ENCODE data around the gene ACTL6B. TPM values are rescaled to one million over a fixed set of nuclear protein-coding genes. Genes with fewer than 3 reads are reported as not detected.
A peak's percentile ranks its signal among the peaks of the same experiment; 100 is the strongest.

Gene ACTL6B
- total and polyA plus RNA-seq, 9 of the 15 experiments (the other 6 are each of a cell fraction or from before 2014, with no cell fraction given): not detected

DNA sequence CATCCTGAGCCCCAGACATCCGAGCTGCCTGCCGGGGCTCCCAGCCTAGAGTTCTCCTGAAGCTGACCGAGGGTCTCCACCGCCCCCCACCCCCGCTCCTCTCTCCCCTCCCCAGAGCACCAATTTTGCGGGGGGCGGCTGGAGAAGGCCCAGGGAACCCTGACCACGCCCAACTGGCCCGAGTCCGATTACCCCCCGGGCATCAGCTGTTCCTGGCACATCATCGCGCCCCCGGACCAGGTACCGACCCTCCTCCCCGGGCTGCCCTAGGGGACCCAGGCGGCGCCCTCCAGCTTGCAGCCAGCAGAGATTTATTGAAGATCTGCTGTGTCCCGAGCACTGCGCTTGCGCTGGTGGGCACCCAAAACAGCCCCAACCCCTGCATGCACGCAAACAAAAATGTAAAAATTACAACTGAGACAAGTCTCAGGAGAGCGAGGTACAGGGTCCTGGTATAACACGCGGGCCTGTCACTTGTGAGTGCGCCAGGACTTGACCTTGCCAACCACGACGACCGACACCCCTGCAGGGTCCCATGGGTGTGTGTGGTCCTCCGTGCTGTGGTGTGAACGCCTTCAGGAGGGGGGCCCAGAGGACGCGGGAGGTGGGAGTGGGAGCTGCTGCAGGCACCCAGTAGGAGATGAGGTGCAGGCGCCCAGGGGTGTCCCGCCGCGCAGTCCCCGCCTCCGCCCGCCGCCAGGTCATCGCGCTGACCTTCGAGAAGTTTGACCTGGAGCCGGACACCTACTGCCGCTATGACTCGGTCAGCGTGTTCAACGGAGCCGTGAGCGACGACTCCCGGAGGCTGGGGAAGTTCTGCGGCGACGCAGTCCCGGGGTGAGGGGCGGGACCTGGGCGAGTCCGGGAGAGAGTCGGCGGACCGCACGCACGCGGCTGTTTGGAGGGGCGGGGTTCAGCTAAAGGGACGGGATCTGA is 51.0 kb downstream of the ACTL6B start (continued):
- TF ChIP-seq HDAC6 (IDR thresholded peaks at IDR 0.05; ENCODE audit: low read depth, low read length) (no peak), CHCHD3 (CRISPR knock-in tag; IDR thresholded peaks at IDR 0.05) (no peak), ZNF318 (IDR thresholded peaks at IDR 0.05; ENCODE audit: borderline replicate concordance in 1 of 2, low read depth in 1 of 2) (no peak), CBX1 (IDR thresholded peaks at IDR 0.05; ENCODE audit: low read depth) (peak; percentile 12; the same call in 1 of the 2 replicates), ZBED1 (IDR thresholded peaks at IDR 0.05) (0 out of 2 replicates have a peak, but pooled peaks have one; percentile 36), CXXC5 (CRISPR knock-in tag; IDR thresholded peaks at IDR 0.05) (peak; percentile 78), RERE (CRISPR knock-in tag; IDR thresholded peaks at IDR 0.05; ENCODE audit: borderline replicate concordance) (no peak), HDAC2 (IDR thresholded peaks at IDR 0.05) (no peak), ZC3H4 (CRISPR knock-in tag; IDR thresholded peaks at IDR 0.05; ENCODE audit: borderline replicate concordance) (no peak), TEAD1 (CRISPR knock-in tag; IDR thresholded peaks at IDR 0.05) (no peak)
- TF ChIP-seq, protein P1, sequence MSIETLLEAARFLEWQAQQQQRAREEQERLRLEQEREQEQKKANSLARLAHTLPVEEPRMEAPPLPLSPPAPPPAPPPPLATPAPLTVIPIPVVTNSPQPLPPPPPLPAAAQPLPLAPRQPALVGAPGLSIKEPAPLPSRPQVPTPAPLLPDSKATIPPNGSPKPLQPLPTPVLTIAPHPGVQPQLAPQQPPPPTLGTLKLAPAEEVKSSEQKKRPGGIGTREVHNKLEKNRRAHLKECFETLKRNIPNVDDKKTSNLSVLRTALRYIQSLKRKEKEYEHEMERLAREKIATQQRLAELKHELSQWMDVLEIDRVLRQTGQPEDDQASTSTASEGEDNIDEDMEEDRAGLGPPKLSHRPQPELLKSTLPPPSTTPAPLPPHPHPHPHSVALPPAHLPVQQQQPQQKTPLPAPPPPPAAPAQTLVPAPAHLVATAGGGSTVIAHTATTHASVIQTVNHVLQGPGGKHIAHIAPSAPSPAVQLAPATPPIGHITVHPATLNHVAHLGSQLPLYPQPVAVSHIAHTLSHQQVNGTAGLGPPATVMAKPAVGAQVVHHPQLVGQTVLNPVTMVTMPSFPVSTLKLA (conservative IDR thresholded peaks at IDR 0.05): peak; percentile 36 to 68; a peak in 2 of 4 replicates

All from K562 (cell line).